Mesenchymal stem cell (in vitro differentiated cells and primary cell): ENCODE measurements around the gene JAG2.

ENCODE experiments used
- DNase-seq: peaks from one replicate; pipeline ENCODE4 v3.0.0-alpha.2; 2013
- H2AFZ ChIP-seq: one replicate; pipeline ENCODE4 v1.6.1; 2013; ENCODE audit warnings: low read depth, mild to moderate bottlenecking, control low read depth, inconsistent platforms, low read length, moderate library complexity
- H2AK5ac ChIP-seq: 2 replicates; pipeline ENCODE4 v1.6.1; 2013; ENCODE audit warnings: low read length, moderate library complexity, mild to moderate bottlenecking, inconsistent platforms; ENCODE audit not compliant: severe bottlenecking
- H2BK120ac ChIP-seq: one replicate; pipeline ENCODE4 v1.6.1; 2013; ENCODE audit warnings: low read depth, mild to moderate bottlenecking, inconsistent platforms, low read length, moderate library complexity
- H2BK12ac ChIP-seq, 2 experiments: one replicate each; pipeline ENCODE4 v1.6.1; 2013; ENCODE audit warnings: inconsistent platforms in 2 of 2, low read length in 2 of 2, mild to moderate bottlenecking in 2 of 2, moderate library complexity in 2 of 2, control low read depth in 1 of 2
- H2BK15ac ChIP-seq: one replicate; pipeline ENCODE4 v1.6.1; 2013; ENCODE audit warnings: mild to moderate bottlenecking, low read depth, inconsistent platforms; ENCODE audit not compliant: poor library complexity, severe bottlenecking
- H2BK5ac ChIP-seq: 2 replicates; pipeline ENCODE4 v1.6.1; 2013; ENCODE audit warnings: low read depth, mild to moderate bottlenecking, low read length, control low read depth, inconsistent platforms; ENCODE audit not compliant: poor library complexity, severe bottlenecking
- H3K14ac ChIP-seq, 2 experiments: one replicate each; pipeline ENCODE4 v1.6.1; 2013; ENCODE audit warnings: inconsistent platforms in 2 of 2, low read length in 2 of 2, control low read depth in 1 of 2, mild to moderate bottlenecking in 1 of 2, moderate library complexity in 1 of 2
- H3K18ac ChIP-seq, 2 experiments: one replicate each; pipeline ENCODE4 v1.6.1; 2013; ENCODE audit warnings: inconsistent platforms in 2 of 2, low read length in 2 of 2, control low read depth in 1 of 2, low read depth in 1 of 2, mild to moderate bottlenecking in 1 of 2
- H3K23ac ChIP-seq, 2 experiments: one replicate each; pipeline ENCODE4 v1.6.1; 2013; ENCODE audit warnings: inconsistent platforms in 2 of 2, low read length in 2 of 2, mild to moderate bottlenecking in 2 of 2, moderate library complexity in 2 of 2, control low read depth in 1 of 2
- H3K27ac ChIP-seq: 2 replicates; pipeline ENCODE4 v1.5.1; 2013; ENCODE audit warnings: mild to moderate bottlenecking, moderate library complexity, low read length, control low read depth, inconsistent platforms; ENCODE audit not compliant: poor library complexity, severe bottlenecking
- H3K27me3 ChIP-seq, 2 experiments: 2 replicates each; pipeline versions ENCODE4 v1.6.1 to v1.7.0; 2013; ENCODE audit warnings: low read length in 2 of 2, mild to moderate bottlenecking in 2 of 2, moderate library complexity in 2 of 2, control low read depth in 1 of 2, inconsistent platforms in 1 of 2; ENCODE audit not compliant: control insufficient read depth in 1 of 2, insufficient read depth in 1 of 2
- H3K36me3 ChIP-seq, 2 experiments: 2 replicates each; pipeline versions ENCODE4 v1.6.1 to v1.7.0; 2013; ENCODE audit warnings: low read length in 2 of 2, control low read depth in 1 of 2, inconsistent platforms in 1 of 2, low read depth in 1 of 2, mild to moderate bottlenecking in 1 of 2; ENCODE audit not compliant: insufficient read depth in 2 of 2, control insufficient read depth in 1 of 2
- H3K4ac ChIP-seq, 2 experiments: one replicate each; pipeline ENCODE4 v1.6.1; 2013; ENCODE audit warnings: inconsistent platforms in 2 of 2, low read length in 2 of 2, mild to moderate bottlenecking in 2 of 2, moderate library complexity in 2 of 2, control low read depth in 1 of 2, low read depth in 1 of 2
- H3K4me1 ChIP-seq: 2 replicates; pipeline ENCODE4 v1.6.1; 2013; ENCODE audit warnings: low read depth, low read length, control low read depth; ENCODE audit not compliant: control insufficient read depth, insufficient read depth
- H3K4me2 ChIP-seq: 2 replicates; pipeline ENCODE4 v1.6.1; 2013; ENCODE audit warnings: low read length, mild to moderate bottlenecking, inconsistent platforms; ENCODE audit not compliant: poor library complexity, severe bottlenecking
- H3K4me3 ChIP-seq, 2 experiments: 2 replicates each; pipeline versions ENCODE4 v1.5.1 to v1.7.0; 2013; ENCODE audit warnings: low read length in 2 of 2, mild to moderate bottlenecking in 2 of 2, control low read depth in 1 of 2, low read depth in 1 of 2; ENCODE audit not compliant: insufficient read depth in 1 of 2
- H3K79me1 ChIP-seq: replicated peaks from 2 replicates; pipeline ENCODE4 v1.6.1; 2013; ENCODE audit warnings: mild to moderate bottlenecking, control low read depth, low read length, inconsistent platforms; ENCODE audit not compliant: poor library complexity, severe bottlenecking
- H3K9ac ChIP-seq: 2 replicates; pipeline ENCODE4 v1.7.0; 2013; ENCODE audit warnings: mild to moderate bottlenecking, low read length, moderate library complexity
- H3K9me3 ChIP-seq: 2 replicates; pipeline ENCODE4 v1.7.0; 2013; ENCODE audit warnings: mild to moderate bottlenecking, low read length; ENCODE audit not compliant: control insufficient read depth
- H4K8ac ChIP-seq: one replicate; pipeline ENCODE4 v1.6.1; 2013; ENCODE audit warnings: inconsistent platforms, mild to moderate bottlenecking, low read length, moderate library complexity
- H4K91ac ChIP-seq: one replicate; pipeline ENCODE4 v1.6.1; 2013; ENCODE audit warnings: mild to moderate bottlenecking, low read length, inconsistent platforms
- WGBS: methylation state at CpG from one replicate; pipeline ENCODE4 v1.1.7; 2013; ENCODE audit warnings: mixed read lengths; 5-methylcytosine and 5-hydroxymethylcytosine counted together

The JAG2 gene

DNA sequence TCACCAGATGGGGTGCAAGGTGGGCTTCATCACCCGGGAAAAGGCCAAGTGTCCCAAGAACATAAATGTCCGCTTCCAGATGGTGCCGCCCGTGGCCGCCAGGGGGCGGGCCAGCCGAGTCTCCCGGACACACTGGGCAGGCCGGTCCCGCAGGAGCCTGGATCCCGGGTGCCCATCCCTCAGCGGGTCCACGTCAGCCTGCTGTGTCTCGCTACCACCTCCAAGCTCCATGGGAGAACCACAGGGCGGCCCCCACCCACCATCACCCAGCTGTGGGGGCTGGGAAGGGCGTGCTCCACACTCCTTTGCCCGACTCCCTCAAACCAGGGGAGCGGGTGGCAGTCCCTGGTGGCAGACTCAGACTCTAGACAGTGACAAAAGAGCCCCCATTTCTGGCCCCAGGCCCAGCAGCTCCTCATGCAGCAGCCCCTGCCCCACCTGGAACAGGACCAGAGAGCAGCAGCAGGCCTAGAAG is 34.5 kb upstream of the JAG2 start:
- Histone ChIP-seq H3K4me2 (no peak overlapping the region), H3K27ac (no peak overlapping the region), H3K4ac (no peak overlapping the region), H4K8ac (peak overlapping the region; percentile 68), H3K27me3 (peaks cover 2 to 44% of the 10 kb centered on the region in 2 experiments), H2AFZ (no peak overlapping the region), H4K91ac (no peak overlapping the region), H2BK5ac (no peak overlapping the region), H3K14ac (no peak overlapping the region), H3K79me1 (no peaks in the 10 kb centered on the region), H2BK15ac (no peak overlapping the region), H3K23ac (no peak overlapping the region), H3K18ac (peak overlapping the region; percentile 42 to 52), H3K9me3 (no peaks in the 10 kb centered on the region), H3K4me1 (peaks cover 33% of the 10 kb centered on the region), H3K9ac (no peak overlapping the region), H3K4me3 (no peak overlapping the region), H2BK120ac (no peak overlapping the region), H2BK12ac (no peak overlapping the region), H2AK5ac (no peak overlapping the region), H3K36me3 (peaks cover 0 to 11% of the 10 kb centered on the region in 2 experiments)
- peak; percentile 69 for DNase-seq
- WGBS = 14% methylated on average over 18 of the region's 18 CpGs

DNA sequence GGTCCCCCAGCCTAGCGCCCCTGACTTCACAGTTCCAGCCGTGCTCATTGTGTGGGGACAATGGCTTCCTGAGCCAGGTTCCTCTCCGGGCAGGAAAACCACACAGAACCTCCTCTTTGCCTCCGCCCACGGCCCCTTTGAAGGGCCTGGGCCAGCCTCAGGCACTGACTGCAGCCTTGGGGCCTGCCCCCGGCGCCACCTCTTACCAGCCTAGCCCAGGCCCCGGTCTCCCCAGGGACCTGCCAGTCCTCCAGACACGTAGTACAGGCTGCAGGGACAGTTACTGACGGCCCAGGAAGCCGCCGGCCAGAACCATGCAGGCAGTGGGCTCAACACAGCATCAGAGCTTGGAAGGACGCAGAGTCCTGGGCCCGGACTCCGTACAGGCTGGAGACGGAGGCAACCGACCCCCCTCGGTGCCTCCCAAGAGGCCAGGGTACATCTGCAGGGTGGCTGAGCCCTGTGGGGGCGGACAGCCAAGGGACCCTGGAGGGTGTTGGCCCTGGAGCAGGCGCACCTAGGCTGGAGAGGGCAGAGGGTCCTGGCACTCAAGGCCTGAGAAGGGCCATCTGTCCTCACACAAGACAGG is 33.4 kb upstream of the JAG2 start:
- Histone ChIP-seq H2BK5ac (no peak overlapping the region), H3K36me3 (peaks cover 0 to 4% of the 10 kb centered on the region in 2 experiments), H3K4me3 (no peak overlapping the region), H3K23ac (no peak overlapping the region), H3K4me2 (no peak overlapping the region), H2BK120ac (no peak overlapping the region), H3K27me3 (peaks cover 12 to 55% of the 10 kb centered on the region in 2 experiments), H3K18ac (no peak overlapping the region), H3K14ac (no peak overlapping the region), H2BK12ac (no peak overlapping the region), H3K4me1 (peaks cover 36% of the 10 kb centered on the region), H4K91ac (peak overlapping the region; percentile 52), H3K79me1 (no peaks in the 10 kb centered on the region), H3K9ac (no peak overlapping the region), H3K27ac (no peak overlapping the region), H2BK15ac (no peak overlapping the region), H4K8ac (no peak overlapping the region), H2AK5ac (no peak overlapping the region), H3K4ac (no peak overlapping the region), H2AFZ (no peak overlapping the region), H3K9me3 (no peaks in the 10 kb centered on the region)
- no peak for DNase-seq
- 86% methylated on average over 20 of the region's 20 CpGs for WGBS

- Histone ChIP-seq H3K79me1 (no peaks in the 10 kb centered on the region), H2BK120ac (no peak overlapping the region), H2BK15ac (no peak overlapping the region), H3K4ac (no peak overlapping the region), H3K14ac (no peak overlapping the region), H2AK5ac (no peak overlapping the region), H3K9me3 (no peaks in the 10 kb centered on the region), H3K27me3 (peaks cover 14 to 60% of the 10 kb centered on the region in 2 experiments), H3K4me2 (no peak overlapping the region), H3K4me3 (no peak overlapping the region), H2BK5ac (no peak overlapping the region), H4K91ac (peak overlapping the region; percentile 45), H2AFZ (no peak overlapping the region), H3K36me3 (peaks cover 0 to 4% of the 10 kb centered on the region in 2 experiments), H3K18ac (no peak overlapping the region), H3K4me1 (peaks cover 43% of the 10 kb centered on the region), H3K9ac (no peak overlapping the region), H3K27ac (no peak overlapping the region), H4K8ac (no peak overlapping the region), H3K23ac (no peak overlapping the region), H2BK12ac (no peak overlapping the region)
- DNase-seq = no peak
- WGBS = 83% methylated on average over 28 of the region's 28 CpGs
Measured at GRCh38 chr14:105201156-105201924, 32.8 kb upstream of the JAG2 start.

DNA sequence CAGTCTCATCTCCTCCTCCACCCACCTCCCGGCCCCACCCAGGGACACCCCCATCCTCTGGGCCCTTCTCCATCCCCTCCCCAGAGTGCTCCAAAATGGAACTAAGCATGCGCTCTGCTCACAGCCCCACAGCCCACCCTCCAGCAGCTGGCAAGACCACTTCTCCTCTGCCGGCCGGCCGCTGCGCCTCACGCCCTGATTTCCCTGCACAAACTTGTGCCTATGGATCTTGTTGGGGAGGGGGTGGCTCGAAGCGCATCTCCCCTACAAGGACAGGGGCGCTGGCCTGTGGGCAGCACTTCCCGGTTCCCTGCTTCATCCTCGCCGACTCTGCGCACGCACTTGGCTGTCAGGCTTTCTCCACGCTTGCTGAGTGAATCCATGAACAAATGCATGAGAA is 32.1 kb upstream of the JAG2 start:
- Histone ChIP-seq H3K4me3 (no peak overlapping the region), H3K9me3 (no peaks in the 10 kb centered on the region), H3K27ac (no peak overlapping the region), H3K9ac (no peak overlapping the region), H2BK15ac (no peak overlapping the region), H3K14ac (no peak overlapping the region), H2BK120ac (no peak overlapping the region), H4K91ac (no peak overlapping the region), H3K4me2 (no peak overlapping the region), H3K36me3 (peaks cover 0 to 4% of the 10 kb centered on the region in 2 experiments), H2BK12ac (no peak overlapping the region), H3K79me1 (no peaks in the 10 kb centered on the region), H2BK5ac (no peak overlapping the region), H2AK5ac (no peak overlapping the region), H3K4ac (no peak overlapping the region), H3K18ac (no peak overlapping the region), H2AFZ (no peak overlapping the region), H4K8ac (no peak overlapping the region), H3K23ac (no peak overlapping the region), H3K4me1 (peaks cover 43% of the 10 kb centered on the region), H3K27me3 (peaks cover 20 to 67% of the 10 kb centered on the region in 2 experiments)
- 92% methylated on average over 16 of the region's 16 CpGs for WGBS
- DNase-seq = no peak
